NCI-H524 treated with DMSO at 0.1 percent for 48 hours (cell line): Measurements from ENCODE around the gene ZFR.
"Not testable (repeated sequence)": the region's sequence is repeated elsewhere in the genome, so short reads cannot be mapped to it uniquely, and the experiment has no call there.

ENCODE experiments used
- DNase-seq: peaks from one replicate; lab custom pipeline; 2025; lab: John Stamatoyannopoulos, UW

The ZFR gene

DNA sequence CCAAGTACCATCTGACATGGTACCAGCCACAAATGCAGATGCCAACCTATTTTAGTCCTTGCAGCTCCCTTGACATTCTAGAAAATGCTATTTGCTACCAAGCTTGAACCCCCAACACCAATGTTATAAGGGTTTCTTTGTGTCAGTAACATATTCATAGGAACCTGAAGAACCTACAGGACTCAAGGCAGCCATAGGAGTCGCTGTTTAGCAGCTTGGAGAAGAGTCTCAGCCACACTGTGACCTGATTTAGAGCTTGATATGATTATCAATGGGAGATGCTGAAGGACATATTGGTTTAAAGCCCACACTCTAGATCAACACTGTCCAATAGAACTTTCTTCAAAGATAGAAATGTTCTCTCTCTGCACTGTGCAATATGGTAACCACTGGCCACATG is 6.4 kb upstream of the ZFR start:
- no peak for DNase-seq

DNA sequence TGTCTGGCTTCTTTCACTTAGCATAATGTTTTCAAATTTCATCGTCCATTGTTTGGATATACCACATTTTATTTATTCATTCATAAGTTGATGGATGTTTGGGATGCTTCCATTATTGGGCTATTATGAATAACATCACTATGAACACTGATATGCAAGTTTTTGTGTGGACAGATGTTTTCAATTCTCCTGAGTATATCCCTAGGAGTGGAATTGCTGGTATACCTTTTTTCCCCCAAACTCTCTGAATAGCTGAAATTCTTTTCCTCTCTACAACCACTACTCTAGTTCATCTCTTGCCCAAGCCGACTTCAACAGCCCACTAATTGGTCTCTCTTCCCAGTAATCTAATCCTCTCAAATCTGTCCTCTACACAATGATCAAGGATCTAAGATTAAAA is 4.7 kb upstream of the ZFR start:
- no peak for DNase-seq

DNA sequence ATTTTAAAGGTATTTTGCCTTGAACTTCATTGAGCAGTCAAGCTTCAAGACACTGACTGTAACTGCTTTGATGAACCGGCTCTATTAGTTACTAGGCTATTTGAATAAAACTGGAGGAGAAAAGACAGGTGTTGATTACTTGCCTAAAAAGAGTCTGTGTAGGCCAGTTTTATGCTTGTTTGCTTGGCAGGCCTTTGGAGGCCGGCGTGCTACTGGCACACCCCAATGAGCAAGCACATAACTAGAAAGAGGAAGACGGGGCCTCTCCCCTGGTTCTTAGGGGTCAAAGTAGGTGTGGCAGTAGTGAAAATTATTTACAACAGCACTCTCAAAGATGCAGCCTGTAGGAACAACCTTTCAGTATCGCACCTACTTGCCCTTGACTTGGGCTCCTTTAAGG is 2.1 kb upstream of the ZFR start:
- DNase-seq = no peak

DNA sequence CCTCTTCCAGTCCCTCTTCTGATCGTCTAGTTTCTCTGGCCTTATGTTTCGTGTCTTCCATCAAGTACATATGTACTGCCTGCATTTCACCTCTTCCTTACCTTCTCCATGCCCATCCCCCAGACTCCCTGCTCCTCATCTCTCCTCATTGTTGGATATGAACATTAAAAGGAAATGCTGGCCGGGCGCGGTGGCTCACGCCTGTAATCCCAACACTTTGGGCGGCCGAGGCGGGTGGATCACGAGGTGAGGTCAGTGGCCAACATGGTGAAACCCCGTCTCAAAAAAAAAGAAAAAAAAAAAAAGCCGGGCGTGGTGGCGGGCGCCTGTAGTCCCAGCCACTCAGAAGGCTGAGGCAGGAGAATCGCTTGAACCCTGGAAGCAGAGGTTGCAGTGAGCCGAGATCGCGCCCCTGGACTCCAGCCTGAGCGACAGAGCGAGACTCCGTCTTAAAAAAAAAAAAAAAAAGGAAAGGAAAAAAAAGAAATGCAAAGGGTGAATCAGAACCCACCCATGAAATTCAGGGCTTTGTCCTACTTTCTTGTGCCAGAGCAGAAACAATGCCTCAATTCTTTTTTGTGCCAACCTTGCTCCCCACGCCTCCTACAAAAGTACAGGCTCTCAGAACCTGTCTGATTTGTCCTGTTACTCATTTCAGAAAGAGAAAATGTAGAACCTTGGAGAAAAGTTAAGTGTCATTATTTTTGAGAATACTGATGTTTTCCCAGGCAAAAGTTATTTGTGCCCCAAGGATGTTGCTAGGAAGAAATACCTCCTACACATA is 1.5 kb upstream of the ZFR start:
- DNase-seq = no peak

DNA sequence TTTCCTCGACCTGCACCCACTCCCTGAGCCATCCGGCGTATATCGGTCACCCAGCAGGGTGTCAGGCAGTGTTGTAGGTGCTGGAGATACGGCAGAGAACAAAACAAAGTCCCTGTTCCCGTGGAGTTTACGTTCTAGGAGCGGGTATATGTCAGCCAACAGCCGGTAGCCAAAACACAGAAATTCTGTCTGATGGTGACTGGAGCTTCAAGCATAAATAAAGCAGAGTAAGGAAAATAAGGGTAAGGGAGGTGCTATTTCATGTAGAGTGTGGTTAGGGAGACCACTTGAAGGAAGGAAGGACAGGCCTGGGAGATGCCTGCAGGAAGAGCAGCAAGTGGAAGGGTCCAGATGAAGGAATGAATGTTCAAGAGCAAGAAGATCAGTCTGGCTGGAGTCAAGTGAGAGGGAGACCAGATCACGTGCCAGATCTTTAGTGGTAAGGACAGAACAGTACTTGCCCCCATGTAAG is 783 bp upstream of the ZFR start:
- DNase-seq = no peak

DNA sequence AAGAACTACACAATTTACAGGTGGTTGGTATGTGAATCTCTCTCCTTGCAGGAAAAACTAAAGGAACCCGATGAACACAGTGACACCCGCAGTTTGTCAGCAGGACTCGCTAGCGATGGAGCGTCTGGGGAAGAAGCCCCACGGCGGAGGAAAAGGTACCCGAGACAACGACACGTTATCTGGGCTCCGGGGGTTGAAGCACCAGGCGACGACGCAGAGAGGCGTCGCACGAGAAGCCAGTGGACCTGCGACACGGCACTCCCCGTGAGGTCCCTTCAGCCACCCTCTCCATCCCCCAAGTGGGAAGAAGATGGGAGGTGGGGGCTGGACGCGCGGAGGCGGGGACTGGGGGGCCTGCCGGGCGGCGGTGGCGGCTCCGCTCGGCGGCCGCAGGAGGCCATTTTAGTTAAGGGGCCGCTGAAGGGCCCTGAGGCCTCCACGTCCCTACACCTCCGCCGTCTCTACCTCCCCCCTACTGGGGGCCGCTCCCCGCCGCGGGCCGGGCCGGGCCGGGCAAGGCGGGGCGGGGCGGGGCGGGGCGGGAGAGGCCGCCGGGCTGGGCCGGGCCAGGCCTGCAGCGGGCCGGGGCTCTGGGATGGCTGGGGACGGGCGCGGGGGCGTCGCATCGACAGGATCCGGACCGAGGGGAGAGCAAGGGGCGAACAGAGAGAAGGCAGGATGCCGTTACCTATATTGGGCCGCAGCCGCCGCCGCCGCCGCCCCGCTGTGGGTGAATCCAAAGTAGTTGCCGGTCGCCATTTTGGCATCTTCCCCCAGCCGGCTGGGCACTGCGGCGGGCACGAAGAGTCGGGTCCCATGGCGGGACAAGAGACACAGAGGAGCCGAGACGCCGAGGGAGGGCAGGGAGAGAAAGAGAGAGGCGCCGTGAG is 754 bp downstream of the ZFR start:
- no peak for DNase-seq

DNA sequence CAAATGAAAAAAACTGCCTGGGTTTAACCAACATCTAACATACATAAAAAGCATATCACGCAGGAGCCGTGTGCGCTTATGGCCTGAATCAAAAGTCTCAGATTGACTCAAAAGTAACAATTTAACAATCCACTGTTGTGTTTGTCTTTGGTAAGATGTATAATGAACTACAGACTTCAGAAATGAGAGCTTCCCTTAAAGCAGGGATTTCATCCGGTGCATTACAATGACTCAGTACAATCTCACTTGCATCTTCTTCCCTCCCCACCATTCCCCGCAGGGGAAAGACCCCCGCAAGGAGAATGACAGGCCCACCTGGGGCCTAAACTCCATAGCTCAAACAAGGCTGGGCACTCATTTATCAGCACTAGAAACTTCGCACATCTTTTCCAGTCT is 1.4 kb downstream of the ZFR start:
- DNase-seq = no peak

- no peak for DNase-seq
Measured at GRCh38 chr5:32439086-32439642, 5.4 kb downstream of the ZFR start.

DNA sequence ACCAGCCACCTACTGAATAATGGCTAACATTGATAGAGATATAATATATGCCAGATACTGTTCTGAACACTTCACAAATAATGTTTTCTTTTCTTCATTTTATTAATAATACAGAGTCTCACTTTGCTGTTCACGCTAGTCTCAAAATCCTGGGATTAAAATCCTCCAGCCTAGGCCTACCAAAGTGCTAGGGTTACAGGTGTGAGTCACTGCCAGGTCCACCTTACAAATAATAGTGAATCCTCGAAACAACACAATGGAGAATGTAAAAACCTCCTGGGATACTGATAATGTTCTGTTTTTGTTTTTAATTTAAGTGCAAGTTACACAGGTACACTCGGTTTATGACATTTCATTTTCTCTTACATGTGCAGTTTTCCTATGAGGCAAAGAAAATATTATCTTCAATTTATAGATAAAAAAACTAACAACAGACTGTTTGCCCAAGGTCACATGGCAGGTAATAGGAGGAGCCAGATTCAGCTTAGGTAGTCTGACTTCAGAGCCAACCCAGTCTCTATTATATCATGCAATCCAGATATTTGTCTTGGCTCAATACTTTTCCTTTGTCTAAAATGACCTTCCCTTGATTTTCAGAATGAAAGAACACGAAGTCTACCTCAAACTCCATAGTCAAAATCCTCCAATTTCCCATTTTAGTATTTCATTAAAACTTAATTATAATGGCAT is 7.8 kb downstream of the ZFR start:
- DNase-seq = no peak

DNA sequence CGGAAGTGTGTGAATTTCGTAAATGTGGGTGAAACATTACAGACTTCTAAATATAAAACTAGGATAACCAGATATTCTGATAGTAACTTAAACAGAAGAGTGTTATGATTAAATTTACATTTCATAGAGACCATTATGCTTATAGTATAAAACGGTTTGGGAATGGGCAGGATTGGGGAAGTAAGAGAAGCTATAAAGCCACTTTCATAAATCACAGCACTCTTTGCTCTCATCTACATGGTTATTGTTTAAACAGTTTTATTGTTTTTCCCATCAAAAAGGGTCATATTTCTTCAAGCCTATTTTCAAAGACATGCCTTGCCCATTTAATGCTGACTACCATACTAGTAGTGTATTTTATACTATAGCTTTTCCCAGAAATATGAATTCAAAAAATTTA is 9.2 kb downstream of the ZFR start:
- DNase-seq = no peak

- no peak for DNase-seq
Measured at GRCh38 chr5:32434221-32434620, 10.3 kb downstream of the ZFR start.

GRCh38 chr5:32432633-32433032 is 11.9 kb downstream of the ZFR start:
- DNase-seq = no peak

GRCh38 chr5:32430825-32431224 is 13.7 kb downstream of the ZFR start:
- DNase-seq = not testable (repeated sequence)

DNA sequence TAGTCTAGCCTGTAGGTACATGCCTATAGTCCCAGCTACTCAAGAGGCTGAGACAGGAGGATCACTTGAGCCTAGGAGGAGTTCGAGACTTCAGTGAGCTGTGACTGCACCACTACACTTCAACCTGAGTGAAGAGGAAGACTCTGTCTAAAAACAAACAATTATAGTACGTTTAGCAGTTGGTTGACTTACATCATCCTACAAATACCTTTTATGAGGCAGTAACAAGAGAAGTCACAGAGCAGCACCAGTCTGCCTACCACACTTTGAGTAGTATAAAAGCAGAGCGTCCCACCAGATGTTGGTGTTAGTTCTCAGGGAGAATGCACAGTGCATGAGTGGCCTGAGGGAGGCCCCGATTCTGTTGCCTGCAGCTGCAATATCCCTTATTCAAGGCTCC is 16.1 kb downstream of the ZFR start:
- DNase-seq = no peak

DNA sequence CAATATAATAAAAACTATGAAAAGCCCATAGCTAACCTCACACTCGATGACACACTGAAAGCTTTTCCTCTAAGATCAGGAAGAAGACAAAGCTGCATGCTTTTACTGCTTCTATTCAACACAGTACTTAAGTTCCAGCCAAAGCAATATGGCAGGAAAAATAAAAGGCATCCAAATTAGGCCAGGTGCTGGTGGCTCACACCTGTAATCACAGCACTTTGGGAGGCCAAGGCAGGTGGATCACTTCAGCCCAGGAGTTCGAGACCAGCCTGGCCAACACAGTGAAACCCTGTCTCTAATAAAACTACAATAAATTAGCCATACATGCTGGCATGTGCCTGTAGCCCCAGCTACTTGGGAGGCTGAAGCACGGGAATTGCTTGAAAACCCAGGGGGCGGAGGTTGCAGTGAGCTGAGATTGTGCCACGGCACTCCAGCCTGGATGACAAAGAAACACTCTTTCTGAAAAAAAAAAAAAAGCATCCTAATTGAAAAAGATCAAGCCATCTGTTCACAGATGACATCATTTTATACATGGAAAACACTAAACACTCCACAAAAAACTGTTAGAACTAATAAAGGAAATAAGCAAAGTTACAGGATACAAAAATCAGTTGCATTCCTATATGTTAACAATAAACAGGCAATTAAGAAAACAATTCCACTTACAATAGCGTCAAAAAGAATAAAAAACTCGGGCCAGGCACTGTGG is 17.9 kb downstream of the ZFR start:
- no peak for DNase-seq

DNA sequence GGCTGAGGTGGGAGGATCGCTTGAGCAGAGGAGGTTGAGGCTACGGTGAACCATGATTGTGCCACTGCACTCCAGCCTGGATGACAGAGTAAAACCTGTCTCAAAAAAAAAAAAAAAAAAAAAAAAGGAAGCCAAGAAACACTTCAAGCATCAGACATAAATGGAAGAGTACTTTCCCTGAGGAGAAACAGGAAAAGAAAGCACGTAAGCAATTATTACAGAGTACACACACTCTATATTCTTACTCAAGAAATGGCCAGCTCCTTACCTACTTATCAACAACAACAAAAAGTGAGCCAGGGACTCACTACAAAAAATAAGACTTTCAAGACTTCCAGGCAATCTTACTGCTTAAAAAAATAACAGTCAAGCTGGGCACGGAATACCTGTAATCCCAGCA is 21.8 kb downstream of the ZFR start:
- DNase-seq = no peak

DNA sequence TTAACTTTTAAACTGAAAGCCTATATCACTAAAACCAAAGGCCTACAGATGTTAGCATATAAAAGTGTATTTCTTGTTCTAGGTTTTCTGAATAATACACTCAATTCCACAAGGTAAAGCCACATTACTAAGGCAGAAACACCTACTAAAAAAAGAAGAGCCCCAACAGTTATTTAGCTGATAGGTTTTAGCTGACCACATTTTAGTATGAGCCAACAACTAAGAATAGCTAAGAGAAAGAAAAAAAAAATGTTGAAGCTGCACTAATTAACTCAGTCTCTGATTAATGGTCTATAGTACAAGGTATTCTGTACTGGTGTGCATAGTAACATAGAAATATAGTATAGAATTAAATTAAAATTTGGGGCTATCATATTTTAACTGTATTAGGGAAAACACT is 23.5 kb downstream of the ZFR start:
- no peak for DNase-seq

DNA sequence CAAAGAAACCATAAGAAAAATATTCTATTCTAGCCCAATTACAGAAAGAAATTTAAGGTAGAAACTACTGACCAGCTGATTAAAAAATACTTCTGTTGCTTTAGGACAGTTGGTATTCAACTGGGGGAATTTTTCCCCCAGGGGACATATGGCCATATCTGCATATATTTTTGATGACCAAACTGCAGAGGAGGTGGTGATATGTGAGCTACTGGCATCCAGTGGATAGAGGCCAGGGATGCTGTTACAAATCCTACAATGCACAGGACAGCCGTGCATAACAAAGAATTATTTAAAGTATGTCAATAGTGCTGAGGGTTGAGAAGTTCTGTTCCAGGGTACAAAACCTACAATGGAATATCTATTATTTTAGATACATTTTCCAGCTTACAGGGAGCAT is 24.0 kb downstream of the ZFR start:
- DNase-seq = no peak

GRCh38 chr5:32419791-32420190 is 24.7 kb downstream of the ZFR start:
- no peak for DNase-seq

GRCh38 chr5:32413466-32414263 is 30.9 kb downstream of the ZFR start:
- DNase-seq = no peak

DNA sequence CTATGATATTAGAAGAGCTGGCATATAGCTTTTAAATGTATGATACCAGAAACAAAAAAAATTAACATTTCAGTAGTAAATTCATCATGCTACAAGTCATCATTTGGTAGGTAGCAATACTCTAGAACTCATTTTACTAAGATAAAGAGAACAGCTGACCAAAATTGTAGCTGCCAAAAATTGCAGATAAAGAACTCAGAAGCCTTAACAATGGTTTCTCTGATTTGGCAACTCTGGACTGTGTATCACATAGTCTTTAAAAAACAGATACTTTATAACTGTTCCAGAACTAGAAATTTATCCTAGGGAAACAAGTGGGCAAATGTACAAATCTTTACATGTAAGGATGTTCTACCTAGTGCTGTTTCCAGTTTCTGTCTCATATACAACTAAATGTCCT is 33.9 kb downstream of the ZFR start:
- DNase-seq = no peak
